CD4-positive, alpha-beta T cell (primary cell): ENCODE results near the gene MEAK7. TPM values are rescaled to one million over a fixed set of nuclear protein-coding genes. Genes with fewer than 3 reads are reported as not detected.
"Not testable (repeated sequence)": the region's sequence is repeated elsewhere in the genome, so short reads cannot be mapped to it uniquely, and the experiment has no call there.

Experiments
- ATAC-seq: fragments of 200-7000 bp; cut with Tn5 transposase; one replicate; pipeline ENCODE4 v1.10.0; 2022; ENCODE audit warnings: mild to moderate bottlenecking; ENCODE audit not compliant: poor library complexity
- CTCF ChIA-PET: fragments of 350-600 bp; sonication (Branson Sonifier 250); formaldehyde crosslinking; loops from one replicate; lab custom pipeline; 2021; ENCODE audit warnings: antibody characterized with exemption, inconsistent platforms; lab: Charles Lee
- POLR2A ChIA-PET: fragments of 350-600 bp; sonication (Branson Sonifier 250); formaldehyde crosslinking; loops from one replicate; lab custom pipeline; 2021; ENCODE audit warnings: antibody characterized with exemption, inconsistent platforms; lab: Charles Lee
- DNase-seq, 14 experiments: peaks; one replicate each; pipeline ENCODE4 v3.0.0-alpha.2; 2013 to 2020; ENCODE audit warnings: mixed read lengths in 2 of 14
- H3K27ac ChIP-seq, 2 donors: one replicate each; pipeline versions ENCODE4 v1.5.1 to v1.7.0; 2013; ENCODE audit warnings: low read length in 2 of 2, low read depth in 1 of 2, mild to moderate bottlenecking in 1 of 2
- H3K27me3 ChIP-seq, 2 experiments: 1 replicate in 1 of 2; 2 replicates in 1 of 2; pipeline versions ENCODE4 v1.6.1 to v1.7.0; 2013; ENCODE audit warnings: low read length in 2 of 2, control low read depth in 1 of 2, mild to moderate bottlenecking in 1 of 2, moderate library complexity in 1 of 2; ENCODE audit not compliant: insufficient read depth in 2 of 2, control insufficient read depth in 1 of 2
- H3K36me3 ChIP-seq: one replicate; pipeline ENCODE4 v1.6.1; 2013; ENCODE audit warnings: low read length, control low read depth; ENCODE audit not compliant: insufficient read depth
- H3K4me1 ChIP-seq: one replicate; pipeline ENCODE4 v1.6.1; 2013; ENCODE audit warnings: low read length, control low read depth; ENCODE audit not compliant: insufficient read depth
- H3K4me3 ChIP-seq: one replicate; pipeline ENCODE4 v1.5.1; 2013; ENCODE audit warnings: mild to moderate bottlenecking, low read length, moderate library complexity
- H3K9me3 ChIP-seq, 2 experiments: 1 replicate in 1 of 2; 2 replicates in 1 of 2; pipeline versions ENCODE4 v1.6.1 to v1.7.0; 2013; ENCODE audit warnings: low read length in 2 of 2, mild to moderate bottlenecking in 2 of 2, control low read depth in 1 of 2, moderate library complexity in 1 of 2; ENCODE audit not compliant: control insufficient read depth in 1 of 2, insufficient read depth in 1 of 2
- H3K27ac Mint-ChIP-seq: one replicate; pipeline ENCODE4 v1.8.0; 2020; ENCODE audit warnings: mixed read lengths
- H3K27me3 Mint-ChIP-seq: one replicate; pipeline ENCODE4 v1.8.0; 2021; ENCODE audit warnings: mixed read lengths
- H3K36me3 Mint-ChIP-seq: one replicate; pipeline ENCODE4 v1.8.0; 2021; ENCODE audit warnings: low read depth, mixed read lengths
- H3K4me1 Mint-ChIP-seq: one replicate; pipeline ENCODE4 v1.8.0; 2021; ENCODE audit warnings: low read depth, mixed read lengths
- H3K4me3 Mint-ChIP-seq: one replicate; pipeline ENCODE4 v1.8.0; 2020; ENCODE audit warnings: mild to moderate bottlenecking, mixed read lengths
- H3K9me3 Mint-ChIP-seq: one replicate; pipeline ENCODE4 v1.8.0; 2020; ENCODE audit warnings: mixed read lengths
- CTCF ChIP-seq: fragments of 200-600 bp; IDR thresholded peaks from one replicate; pipeline ENCODE4 v1.8.0; 2022; ENCODE audit warnings: antibody characterized with exemption, mild to moderate bottlenecking
- intact Hi-C, 2 experiments: fragments of 100-400 bp; cut with DNase I in 1 of 2; cut with micrococcal nuclease in 1 of 2; formaldehyde crosslinking; loops; one replicate each; pipeline versions ENCODE4 v1.15.1 to v1.9.0; 2023 to 2025; cut with DNase I, micrococcal nuclease
- total RNA-seq, 174 experiments: library from RNA in 2 of 174; stranded (reverse) in 2 of 174; gene quantifications; one replicate each; pipeline ENCODE4 v1.2.3 and lab custom pipeline; 2021 to 2026

The MEAK7 gene
- total RNA-seq, 2 experiments from 2014 or later = 1.9 to 3.7 TPM

GRCh38 chr16:84519855-84520254 lies 15.4 kb upstream of the MEAK7 start:
- no peaks in the 10 kb centered on the region for H3K27me3 Mint-ChIP-seq
- ATAC-seq (no peak), DNase-seq (no peak)
- H3K4me3 Mint-ChIP-seq = no peak overlapping the region
- H3K9me3 ChIP-seq = no peaks in the 10 kb centered on the region
- ChIA-PET CTCF (interaction anchor here (1.0 to 3.0 kb wide), 4 partner anchors 8 to 103 kb away, joined by 3 to 12 read pairs (median 3); no protein-coding TSS in a partner anchor), POLR2A (interaction anchor here (0.8 to 1.5 kb wide), 7 partner anchors 9 to 121 kb away, joined by 3 to 11 read pairs (median 3); no protein-coding TSS in a partner anchor)
- H3K9me3 Mint-ChIP-seq = no peaks in the 10 kb centered on the region
- peaks cover 48% of the 10 kb centered on the region for H3K4me1 ChIP-seq
- H3K27me3 ChIP-seq = no peaks in the 10 kb centered on the region
- no peaks in the 10 kb centered on the region for H3K36me3 Mint-ChIP-seq
- no peak overlapping the region for H3K27ac ChIP-seq
- no peaks in the 10 kb centered on the region for H3K36me3 ChIP-seq
- TF ChIP-seq CTCF = no peak
- intact Hi-C loops = loop anchor here in 1 of 2 experiments (10.0 kb wide), 1 partner anchor 45 kb away; no protein-coding TSS in a partner anchor
- H3K4me3 ChIP-seq = no peak overlapping the region
- H3K27ac Mint-ChIP-seq = peak overlapping the region; percentile 78
- H3K4me1 Mint-ChIP-seq = peaks cover 53% of the 10 kb centered on the region

GRCh38 chr16:84518804-84519341 lies 14.4 kb upstream of the MEAK7 start:
- Histone ChIP-seq H3K4me1 (peaks cover 58% of the 10 kb centered on the region), H3K36me3 (no peaks in the 10 kb centered on the region), H3K4me3 (peak overlapping the region; percentile 0), H3K27me3 (no peaks in the 10 kb centered on the region), H3K27ac (peak overlapping the region; percentile 6 to 21), H3K9me3 (no peaks in the 10 kb centered on the region)
- DNase-seq (peak; percentile 42 to 87 (median 57)), ATAC-seq (peak; percentile 51)
- Mint-ChIP-seq H3K9me3 (no peaks in the 10 kb centered on the region), H3K36me3 (no peaks in the 10 kb centered on the region), H3K4me1 (peaks cover 63% of the 10 kb centered on the region), H3K4me3 (peak overlapping the region; percentile 30), H3K27ac (peak overlapping the region; percentile 78), H3K27me3 (no peaks in the 10 kb centered on the region)
- intact Hi-C loops = loop anchor here in 1 of 2 experiments (10.0 kb wide), 1 partner anchor 46 kb away; no protein-coding TSS in a partner anchor
- TF ChIP-seq CTCF = no peak
- POLR2A ChIA-PET = interaction anchor here (0.6 to 2.1 kb wide), 10 partner anchors 9 to 179 kb away, joined by 3 to 11 read pairs (median 3); partner anchors contain the start of genes COTL1 and MEAK7
- CTCF ChIA-PET = interaction anchor here (0.9 to 3.0 kb wide), 6 partner anchors 7 to 208 kb away, joined by 3 to 12 read pairs (median 4); no protein-coding TSS in a partner anchor

- not testable (repeated sequence) for H3K9me3 ChIP-seq, H3K9me3 Mint-ChIP-seq, ATAC-seq, H3K36me3 ChIP-seq, H3K36me3 Mint-ChIP-seq, H3K4me3 ChIP-seq, H3K27me3 ChIP-seq, DNase-seq, H3K4me3 Mint-ChIP-seq, H3K27me3 Mint-ChIP-seq
- intact Hi-C loops = loop anchor here in 1 of 2 experiments (10.0 kb wide), 1 partner anchor 47 kb away; no protein-coding TSS in a partner anchor
- Histone ChIP-seq H3K4me1 (peaks cover 64% of the 10 kb centered on the region), H3K27ac (peak overlapping the region in 1 of 2 donors; percentile 21)
- Mint-ChIP-seq H3K4me1 (peaks cover 70% of the 10 kb centered on the region), H3K27ac (peak overlapping the region; percentile 78)
- ChIA-PET CTCF (interaction anchor here (0.9 to 1.4 kb wide), 4 partner anchors 34 to 208 kb away, joined by 3 to 4 read pairs (median 4); no protein-coding TSS in a partner anchor), POLR2A (interaction anchor here (0.6 to 2.1 kb wide), 5 partner anchors 13 to 180 kb away, joined by 3 to 8 read pairs (median 5); partner anchors contain the start of genes COTL1 and MEAK7)
These were observed 13.8 kb upstream of the MEAK7 start for GRCh38 chr16:84518220-84518619.
